ENCODE data around the gene TDRD7. TPM values are rescaled to one million over a fixed set of nuclear protein-coding genes. Genes with fewer than 3 reads are reported as not detected.
A peak's percentile ranks its signal among the peaks of the same experiment; 100 is the strongest.

The TDRD7 gene
- total RNA-seq, 2 donors from 2014 or later: 12.0 to 17.0 TPM

DNA sequence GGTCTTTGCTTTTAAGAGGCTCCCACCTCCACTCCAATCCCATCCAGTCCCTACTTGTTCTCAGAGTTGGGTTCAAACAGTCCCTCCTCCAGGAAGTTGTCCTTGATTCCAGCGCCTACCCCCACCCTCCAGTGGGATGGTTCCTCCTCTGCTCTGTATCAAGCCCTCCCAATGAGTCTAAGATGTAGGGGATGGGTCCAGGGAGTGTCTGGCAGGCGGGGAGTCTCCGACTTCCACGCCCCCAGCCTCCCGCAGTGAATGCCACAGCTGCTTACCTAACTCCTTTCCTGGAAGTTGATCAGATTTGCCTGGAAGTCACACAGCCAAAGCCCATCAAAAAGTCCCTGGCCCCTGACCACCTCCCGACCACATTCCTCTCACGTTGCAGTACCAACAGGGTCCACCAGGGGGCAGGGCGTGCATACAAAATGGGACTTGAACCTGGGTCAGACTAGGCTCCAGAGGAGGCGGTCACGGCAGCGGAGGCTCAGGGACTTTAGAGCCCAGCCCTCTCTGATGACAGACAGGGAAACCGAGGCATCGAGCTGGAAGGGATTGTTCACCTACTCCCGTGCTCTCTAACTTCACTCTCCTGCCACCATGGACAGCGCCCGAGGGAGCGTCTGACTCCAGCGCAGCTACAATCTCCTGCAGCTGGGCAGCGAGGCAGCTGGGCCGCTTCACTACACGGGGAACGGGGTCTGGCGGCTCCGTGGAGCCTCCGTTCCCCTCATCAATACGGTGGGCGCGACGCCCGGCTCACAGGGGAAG lies 25.0 kb upstream of the TDRD7 start:
- peak; percentile 89 for DNase-seq (ENCODE audit: low spot score)
- intact Hi-C loops (cut with DNase I): no loop called here

DNA sequence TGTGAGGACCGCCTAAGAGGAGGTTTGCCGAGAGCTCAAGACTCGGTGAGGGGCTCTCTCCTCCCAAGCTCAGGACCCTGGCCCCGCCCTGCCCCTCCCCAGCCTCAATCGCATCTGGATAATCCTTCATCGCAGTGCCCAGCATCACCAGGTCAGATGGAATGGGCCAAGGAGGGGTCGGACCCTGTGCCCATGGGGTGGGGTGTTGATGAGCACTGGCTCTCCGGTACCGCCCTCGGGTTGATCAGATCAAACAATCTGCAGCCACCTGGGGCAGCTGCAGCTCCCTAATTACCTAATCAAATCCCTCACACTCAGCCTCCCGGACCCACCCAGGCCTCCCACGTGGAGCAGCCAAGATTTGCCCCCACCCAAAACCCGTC lies 24.4 kb upstream of the TDRD7 start:
- DNase-seq (ENCODE audit: low spot score): no peak
- intact Hi-C loops (cut with DNase I): no loop called here

DNA sequence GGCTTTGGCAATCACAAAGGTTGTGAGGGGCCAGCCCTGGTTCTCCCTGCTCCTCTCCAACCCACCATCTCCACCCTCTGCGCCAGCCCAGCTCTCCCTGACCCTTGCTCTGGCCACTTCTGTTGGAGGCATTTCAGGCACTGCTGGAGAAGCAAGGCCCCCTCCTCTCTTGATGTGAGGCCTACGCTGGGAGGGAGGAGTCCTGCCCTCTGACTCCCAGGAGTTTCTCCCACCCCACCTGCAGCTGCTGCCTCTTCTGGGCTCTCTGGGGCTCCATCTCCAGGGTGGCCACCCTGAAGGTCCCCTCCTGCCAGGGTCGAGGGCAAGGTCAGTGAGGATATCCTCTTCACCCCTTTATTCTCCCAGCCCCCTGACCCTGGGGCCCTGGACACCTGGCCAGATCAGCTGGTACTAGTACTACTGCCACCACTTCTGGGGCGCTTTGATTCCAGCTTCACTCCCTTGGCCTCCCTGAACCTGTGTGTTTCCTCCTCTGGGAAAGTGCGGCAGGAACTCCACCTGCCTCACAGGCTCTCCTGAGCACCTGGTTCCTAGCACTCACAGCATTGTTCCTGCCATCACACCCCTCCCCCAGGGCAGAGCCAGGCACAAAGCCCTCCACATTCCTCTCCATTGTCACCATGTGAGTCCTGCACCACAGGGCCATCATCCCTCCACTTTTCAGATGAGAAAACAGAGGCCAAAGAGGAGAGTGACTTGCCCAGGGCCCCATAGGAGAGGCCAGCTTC lies 23.8 kb upstream of the TDRD7 start:
- intact Hi-C loops (cut with DNase I): no loop called here

DNA sequence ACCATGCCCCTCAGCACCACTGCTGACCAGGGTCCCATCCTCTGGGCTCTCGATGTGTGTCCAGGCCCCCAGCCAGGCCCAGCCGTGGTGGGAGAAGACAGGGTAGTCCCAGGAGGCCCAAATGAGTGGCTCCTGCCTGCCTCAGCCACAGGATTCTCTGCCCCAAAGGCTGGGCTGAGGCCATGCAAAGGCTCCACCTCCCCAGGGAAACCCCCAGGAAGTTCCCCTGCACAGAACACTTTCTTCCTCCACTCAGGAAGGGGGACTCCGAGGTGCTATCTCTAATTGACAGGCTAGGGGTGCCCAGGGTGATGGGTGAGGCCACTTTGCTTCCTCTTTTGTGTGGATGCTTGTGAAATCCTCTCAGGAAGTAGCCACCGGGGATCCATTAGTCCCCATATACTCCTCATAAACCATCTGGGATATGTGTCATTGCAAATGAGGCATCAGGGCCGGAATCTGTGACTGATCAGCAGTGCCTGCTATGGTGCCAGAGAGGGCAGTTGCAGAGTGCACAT lies 23.1 kb upstream of the TDRD7 start:
- intact Hi-C loops (cut with DNase I): no loop called here
- DNase-seq (ENCODE audit: low spot score): no peak

More for the DNA sequence above, 23.8 kb upstream of the TDRD7 start:
- DNase-seq (ENCODE audit: low spot score): no peak

DNA sequence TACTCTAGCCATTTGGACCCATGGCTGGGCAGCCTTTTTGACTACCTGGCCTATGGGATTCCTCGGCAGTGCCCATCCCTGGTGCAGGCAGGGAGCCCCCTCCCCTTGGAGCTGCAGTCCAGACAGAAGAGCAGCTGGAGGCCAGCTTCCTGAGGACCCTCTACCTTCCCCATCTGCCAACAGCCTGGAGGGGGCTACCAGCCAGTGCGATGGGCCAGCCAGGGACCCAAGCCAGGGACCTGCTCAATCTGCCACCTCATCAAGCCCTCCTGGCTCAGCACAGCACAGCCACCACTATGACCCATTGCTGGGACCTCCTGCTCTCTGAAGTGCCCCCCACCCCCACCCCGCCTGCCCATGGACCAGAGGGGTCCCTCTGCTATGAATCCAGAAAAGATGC lies 22.6 kb upstream of the TDRD7 start:
- intact Hi-C loops (cut with DNase I): no loop called here
- DNase-seq (ENCODE audit: low spot score): no peak

DNA sequence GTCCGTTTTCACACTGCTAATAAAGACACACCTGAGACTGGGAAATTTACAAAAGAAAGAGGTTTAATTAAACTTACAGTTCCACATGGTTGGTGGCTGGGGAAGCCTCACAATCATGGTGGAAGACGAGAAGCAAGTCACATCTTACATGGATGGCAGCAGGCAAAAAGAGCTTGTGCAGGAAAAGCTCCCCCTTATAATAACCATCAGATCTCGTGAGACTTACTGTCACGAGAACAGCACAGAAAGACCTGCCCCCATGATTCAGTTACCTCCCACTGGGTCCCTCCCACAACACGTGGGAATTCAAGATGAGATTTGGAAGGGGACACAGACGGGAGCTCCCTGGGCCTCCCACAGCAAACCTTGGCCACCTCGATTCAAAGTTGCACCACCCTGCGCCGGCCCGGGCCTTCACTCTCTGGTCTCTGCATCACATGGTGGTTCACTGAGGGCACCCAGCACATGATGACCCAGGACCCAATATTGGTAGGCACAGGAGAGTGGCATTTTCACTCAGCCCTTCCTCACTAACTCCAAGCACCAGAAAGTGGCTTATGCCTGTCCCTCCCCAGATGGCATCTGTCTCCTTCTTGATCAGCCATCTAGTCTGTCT lies 21.0 kb upstream of the TDRD7 start:
- intact Hi-C loops (cut with DNase I): loop anchor here in 1 of 2 donors (10.0 kb wide), 1 partner anchor 536 kb away; the partner anchor contains the start of gene ZNF782
- no peak for DNase-seq (ENCODE audit: low spot score)

DNA sequence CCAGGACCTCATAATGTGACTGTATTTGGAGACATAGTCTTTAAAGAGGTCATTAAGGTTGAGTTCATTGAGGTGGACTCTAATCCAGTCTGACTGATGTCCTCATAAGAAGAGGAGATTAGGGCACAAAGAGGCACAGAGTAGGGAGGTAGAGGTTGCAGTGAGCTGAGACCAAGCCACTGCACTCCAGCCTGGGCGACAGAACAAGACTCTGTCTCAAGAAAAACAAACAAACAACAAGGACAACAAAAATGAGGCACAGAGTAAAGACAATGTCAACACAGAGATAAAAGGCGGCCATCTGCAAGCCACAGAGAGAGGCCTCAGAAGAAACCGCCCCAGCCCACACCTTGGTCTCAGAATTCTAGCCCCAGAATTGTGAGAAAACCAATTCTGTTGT lies 17.0 kb upstream of the TDRD7 start:
- DNase-seq (ENCODE audit: low spot score): no peak
- intact Hi-C loops (cut with DNase I): loop anchor here (5.0 to 10.0 kb wide), 2 partner anchors 533 to 540 kb away; partner anchors contain the start of gene ZNF782 (in 1 of the 2)

DNA sequence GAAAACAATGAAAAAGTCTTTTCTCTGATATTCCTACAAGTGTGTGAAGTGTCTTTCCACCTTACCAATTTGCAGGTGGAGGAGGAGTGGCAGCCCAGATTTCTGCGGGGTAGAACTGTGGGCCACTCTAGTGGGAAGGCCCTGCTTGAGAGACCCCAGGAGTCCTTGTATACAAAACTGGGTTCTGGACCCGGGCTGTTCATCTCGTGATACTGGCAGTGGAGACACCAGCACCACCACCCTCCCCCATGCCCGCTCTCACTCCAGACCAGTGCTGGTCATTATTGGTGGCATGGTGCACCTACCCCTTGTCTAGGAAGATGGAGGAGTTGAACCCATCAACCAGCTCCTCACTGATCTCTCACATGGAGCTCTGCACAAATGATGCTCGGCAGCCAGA lies 16.2 kb upstream of the TDRD7 start:
- intact Hi-C loops (cut with DNase I): loop anchor here (5.0 to 10.0 kb wide), 2 partner anchors 533 to 541 kb away; partner anchors contain the start of gene ZNF782 (in 1 of the 2)
- no peak for DNase-seq (ENCODE audit: low spot score)

DNA sequence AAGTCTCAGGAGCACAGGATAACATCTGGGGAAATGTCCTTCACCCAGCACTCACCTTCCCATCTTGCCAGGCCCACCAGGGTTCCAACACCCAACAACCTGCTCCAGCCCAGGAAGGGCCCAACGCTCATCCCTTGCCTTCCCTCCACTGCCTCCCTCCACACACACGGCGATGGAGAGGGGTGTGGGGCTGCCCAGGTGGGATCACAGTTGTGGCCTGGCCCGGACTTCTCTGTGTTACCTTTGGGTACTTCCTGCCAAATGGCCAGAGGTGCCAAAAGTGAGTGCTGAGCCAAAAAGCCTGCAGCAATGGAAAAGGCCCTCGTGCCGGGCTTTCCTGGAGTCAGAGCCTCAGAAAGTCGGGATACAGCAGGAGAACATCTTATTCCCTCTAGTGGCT lies 15.6 kb upstream of the TDRD7 start:
- DNase-seq (ENCODE audit: low spot score): no peak
- intact Hi-C loops (cut with DNase I): loop anchor here (5.0 to 10.0 kb wide), 2 partner anchors 534 to 541 kb away; partner anchors contain the start of gene ZNF782 (in 1 of the 2)

DNA sequence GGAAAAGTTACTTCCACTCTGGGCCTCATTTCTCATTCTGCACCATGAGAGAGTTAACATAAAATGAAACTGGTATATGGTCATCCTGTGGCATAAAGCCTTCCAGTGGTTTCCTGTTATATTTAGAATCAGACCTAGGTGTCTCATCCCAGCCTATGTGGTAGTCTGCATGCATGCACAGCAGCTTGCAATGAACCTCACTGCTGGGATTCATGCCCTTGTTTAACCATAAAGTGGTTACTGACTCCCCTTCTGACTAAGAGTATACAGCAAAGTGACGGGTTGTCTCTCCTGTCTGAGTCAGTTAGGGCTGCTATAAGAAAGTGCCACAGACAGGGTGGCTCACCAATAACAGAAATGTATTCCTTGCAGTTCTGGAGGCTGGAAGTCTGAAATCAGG lies 14.7 kb upstream of the TDRD7 start:
- no peak for DNase-seq (ENCODE audit: low spot score)
- intact Hi-C loops (cut with DNase I): loop anchor here (5.0 to 10.0 kb wide), 2 partner anchors 535 to 542 kb away; partner anchors contain the start of gene ZNF782 (in 1 of the 2)

DNA sequence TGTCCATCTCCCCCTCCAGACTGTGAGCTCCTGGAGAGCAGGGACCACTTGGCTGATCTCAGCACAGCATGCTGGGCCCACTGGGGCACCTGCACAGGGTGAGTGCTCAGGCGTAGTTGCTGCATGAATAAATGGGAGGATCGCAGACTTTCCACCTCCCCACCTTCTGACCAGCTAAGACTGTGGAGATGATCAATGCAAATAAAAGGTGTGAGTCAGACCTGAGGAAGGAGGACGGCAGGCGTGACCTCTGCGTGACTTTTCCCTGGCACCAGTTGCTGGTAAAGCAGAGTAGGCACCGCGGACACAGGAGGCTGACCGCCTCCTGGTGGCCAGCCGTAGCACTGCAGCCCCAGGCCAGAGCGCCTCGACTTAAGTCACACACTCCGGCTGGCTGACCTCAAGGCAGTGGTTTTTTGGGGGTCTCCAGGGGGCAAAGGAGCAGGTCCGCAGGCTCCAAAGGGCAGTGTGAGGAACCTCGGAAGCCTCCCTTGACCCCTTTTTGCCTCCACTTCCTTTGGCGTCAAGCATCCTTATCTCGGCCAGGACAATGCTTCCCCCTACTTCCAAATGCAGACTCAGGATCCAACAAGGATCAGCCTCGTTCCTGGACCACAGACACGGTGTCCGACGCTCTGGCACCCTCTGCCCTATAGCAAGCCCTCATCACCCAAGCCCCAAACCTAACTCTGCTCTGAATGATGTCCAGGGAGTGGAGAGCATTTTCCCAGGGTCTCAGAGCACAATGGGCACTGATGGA lies 12.7 kb upstream of the TDRD7 start:
- peak; percentile 90 for DNase-seq (ENCODE audit: low spot score)
- intact Hi-C loops (cut with DNase I): loop anchor here (5.0 to 10.0 kb wide), 2 partner anchors 537 to 544 kb away; partner anchors contain the start of gene ZNF782 (in 1 of the 2)

DNA sequence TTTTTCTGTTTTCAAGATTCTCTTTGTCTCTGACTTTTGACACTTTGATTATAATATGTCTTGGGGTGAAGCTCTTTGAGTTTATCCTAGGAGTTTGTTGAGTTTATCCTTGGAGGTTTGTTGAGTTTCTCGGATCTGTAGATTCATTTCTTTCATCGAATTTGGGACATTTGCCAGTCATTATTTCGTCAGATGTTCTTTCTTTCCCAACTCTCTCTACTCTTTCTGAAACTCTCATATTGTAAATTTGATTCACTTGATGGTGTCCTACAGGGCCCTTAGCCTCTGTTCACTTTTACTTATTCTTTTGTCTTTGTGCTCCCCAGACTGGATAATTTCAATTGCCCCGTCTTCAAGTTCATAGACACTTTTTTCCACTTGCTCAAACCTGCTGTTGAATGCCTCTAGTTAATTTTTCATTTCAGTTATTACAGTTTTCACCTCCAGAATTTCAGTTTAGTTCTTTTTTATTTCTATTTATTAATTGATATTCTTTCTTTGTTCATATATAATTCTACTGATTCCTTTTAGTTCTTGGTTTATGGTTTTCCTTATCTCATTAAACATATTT lies 8.1 kb upstream of the TDRD7 start:
- intact Hi-C loops (cut with DNase I): no loop called here
- DNase-seq (ENCODE audit: low spot score): no peak

DNA sequence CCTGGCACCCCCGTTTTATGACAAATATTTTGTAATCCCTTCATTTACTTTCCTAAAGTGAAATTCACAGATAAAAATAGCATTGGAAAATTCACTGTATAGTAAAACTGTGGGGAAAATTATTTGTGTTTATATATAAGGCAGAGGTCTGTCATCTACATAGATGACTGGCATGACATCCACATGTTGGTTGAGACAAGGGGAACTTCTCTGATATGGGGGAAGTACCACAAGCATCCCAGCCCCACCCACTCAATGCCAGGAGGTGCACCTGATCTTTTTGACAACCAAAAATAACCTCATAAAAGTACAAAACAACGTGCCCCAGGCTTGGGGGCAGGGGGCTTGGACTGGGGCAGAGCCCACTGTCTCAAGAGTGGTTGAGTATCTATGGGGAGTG lies 6.3 kb upstream of the TDRD7 start:
- DNase-seq (ENCODE audit: low spot score): no peak
- intact Hi-C loops (cut with DNase I): no loop called here

DNA sequence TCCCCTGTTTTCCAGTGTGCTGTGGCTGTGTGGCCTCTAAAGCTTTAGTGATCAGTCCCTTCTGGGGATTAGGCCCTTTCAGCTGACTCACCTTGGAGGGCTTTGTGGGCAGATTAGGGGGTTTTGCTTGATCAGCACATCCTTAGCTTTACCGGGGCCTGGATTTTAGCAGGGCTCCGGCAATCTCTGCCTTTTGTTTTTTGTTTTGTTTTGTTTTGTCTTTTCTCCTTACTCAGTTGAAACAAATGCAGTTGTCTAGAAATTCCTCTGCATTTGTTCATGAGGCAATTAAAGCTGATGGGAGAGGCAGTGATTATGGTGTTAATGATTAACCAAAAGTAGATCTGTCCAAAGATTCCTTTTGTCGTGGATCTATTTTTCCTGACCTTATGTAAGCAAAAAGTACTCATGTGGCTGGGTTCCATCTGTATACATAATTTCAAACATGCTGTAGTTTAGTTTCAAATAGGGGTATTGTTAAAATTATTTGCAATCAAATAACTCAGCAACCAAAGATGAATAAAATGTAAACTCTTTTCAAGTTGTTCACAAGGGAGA lies 5.2 kb upstream of the TDRD7 start:
- DNase-seq (ENCODE audit: low spot score): no peak
- intact Hi-C loops (cut with DNase I): no loop called here

DNA sequence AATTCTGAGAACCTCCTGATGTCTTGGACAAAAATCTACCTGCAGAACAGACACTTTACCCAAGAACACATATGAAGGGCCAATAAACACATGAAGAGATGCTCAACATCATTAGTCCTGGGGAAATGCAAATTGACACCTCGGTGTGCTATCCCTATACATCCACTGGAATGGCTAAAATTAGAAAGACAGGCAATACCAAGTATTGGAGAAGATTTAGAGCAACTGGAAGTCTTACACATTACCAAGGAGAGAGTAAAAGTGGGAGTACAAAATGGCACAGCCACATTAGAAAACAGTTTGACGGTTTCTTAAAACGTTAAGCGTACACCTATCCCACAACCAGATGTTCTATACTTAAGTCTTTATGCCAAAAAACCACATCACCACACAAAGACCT lies 3.3 kb upstream of the TDRD7 start:
- DNase-seq (ENCODE audit: low spot score): no peak
- intact Hi-C loops (cut with DNase I): no loop called here

DNA sequence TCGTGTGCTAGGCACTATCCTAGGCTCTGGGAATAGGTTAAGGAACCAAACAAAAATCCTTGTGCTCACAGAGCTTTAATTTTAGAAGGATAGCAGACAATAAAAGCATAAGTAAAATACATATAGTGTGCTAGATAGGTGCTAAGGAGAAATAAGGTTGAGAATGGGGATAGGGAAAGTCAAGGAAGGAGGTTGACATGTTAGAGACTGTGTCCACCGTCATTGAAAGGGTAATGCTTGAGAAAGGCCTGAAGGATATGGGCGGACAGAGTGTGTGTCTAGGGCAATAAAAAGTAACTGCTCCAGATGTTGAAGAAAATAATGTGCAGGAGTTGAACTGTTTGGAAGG lies 482 bp upstream of the TDRD7 start:
- DNase-seq (ENCODE audit: low spot score): no peak
- intact Hi-C loops (cut with DNase I): no loop called here

DNA sequence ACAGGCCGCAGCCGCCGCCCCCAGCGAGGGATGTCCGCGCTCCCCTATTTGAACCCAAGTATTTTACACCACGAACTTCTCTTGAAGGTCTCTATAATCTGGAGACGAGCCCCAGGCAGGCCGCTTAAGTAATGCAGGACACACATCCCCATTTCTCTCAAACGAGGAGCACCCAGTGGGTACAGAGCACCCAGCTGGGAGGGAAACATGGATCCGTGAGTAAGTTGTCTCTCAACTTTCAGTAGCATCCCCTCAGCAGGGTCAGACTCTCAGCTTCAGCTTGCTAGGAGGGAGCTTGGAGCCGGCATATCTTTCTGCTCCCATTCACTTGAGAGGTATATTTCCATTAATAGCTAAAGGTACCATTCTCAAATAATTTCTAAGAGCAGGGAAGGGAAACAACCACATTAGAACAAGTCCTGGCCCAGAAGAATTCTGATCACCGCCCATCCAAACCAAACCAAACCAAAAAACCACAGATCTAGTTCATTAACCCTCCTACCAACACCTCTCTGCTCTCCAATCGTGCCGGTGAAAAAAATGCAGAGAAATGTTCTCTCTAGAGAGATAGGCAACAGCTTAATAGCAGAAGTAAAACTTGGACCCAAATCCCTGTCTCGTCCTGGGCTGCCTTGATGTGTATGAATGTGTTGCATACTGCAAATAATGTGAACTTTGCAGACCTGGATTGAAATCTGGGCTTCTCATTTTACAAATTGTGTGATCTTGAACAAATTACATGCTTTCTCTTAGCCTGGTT lies 910 bp downstream of the TDRD7 start:
- DNase-seq (ENCODE audit: low spot score): no peak
- intact Hi-C loops (cut with DNase I): no loop called here

DNA sequence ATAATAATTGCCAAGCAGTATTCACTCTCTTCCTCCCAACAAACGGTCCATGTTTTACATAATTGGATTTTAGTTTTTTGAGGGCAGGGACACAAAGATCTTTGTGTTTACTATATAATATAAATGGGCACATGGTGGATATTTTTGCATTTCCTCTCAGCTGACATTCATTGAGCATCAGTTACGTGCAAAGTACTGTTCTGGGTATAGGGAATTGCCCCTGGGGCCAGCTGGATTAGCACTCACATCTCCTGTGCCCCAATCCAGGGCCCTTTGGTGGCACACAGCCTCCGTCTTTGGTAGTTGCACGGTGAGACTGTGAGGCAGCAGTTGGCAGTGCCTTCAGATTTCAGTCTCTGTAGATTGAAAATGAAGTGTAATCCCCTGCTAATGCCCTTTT lies 1.6 kb downstream of the TDRD7 start:
- no peak for DNase-seq (ENCODE audit: low spot score)
- intact Hi-C loops (cut with DNase I): no loop called here

Data from posterior vena cava (tissue), 2 donors.